Bronchus fibroblast of lung (primary cell): ENCODE measurements around the gene DNAH8. TPM values are rescaled to one million over a fixed set of nuclear protein-coding genes. Genes with fewer than 3 reads are reported as not detected.

ENCODE experiments used
- total RNA-seq: library from RNA; depleted of rRNA; stranded (reverse); fragments of >200 nt; gene quantifications from 2 replicates; pipeline ENCODE4 v1.2.3, GENCODE V29; 2015

DNAH8 gene
- total RNA-seq = not detected in 2 replicates

GRCh38 chr6:38715016-38715689 lies at the start of gene DNAH8:
DNAH8 (plus strand) TSS chr6:38715311; CDS start chr6:38722810, 7,499 bp downstream.

GRCh38 chr6:38702558-38703397 lies 12.3 kb upstream of the DNAH8 start, which contains the start of gene GLO1:
GLO1 (minus strand) TSS chr6:38703145; CDS start chr6:38703054, 91 bp downstream.

GRCh38 chr6:39048481-39049399 lies 333.6 kb downstream of the DNAH8 start, which contains the start of gene GLP1R:
GLP1R (plus strand) TSS chr6:39048781; CDS start chr6:39048841, 60 bp downstream.

Other genes starting within 250 kb of the DNAH8 start
- 2.7 and 3.6 TPM in 2 replicates for gene BTBD9, start 75.4 kb upstream of the DNAH8 start, total RNA-seq
- gene GLO1, start 12.2 kb upstream of the DNAH8 start, total RNA-seq = 210 and 245 TPM in 2 replicates